IMR-90 (cell line): Measurements from ENCODE around the gene SPTY2D1. TPM values are rescaled to one million over a fixed set of nuclear protein-coding genes. Genes with fewer than 3 reads are reported as not detected.
A peak's percentile ranks its signal among the peaks of the same experiment; 100 is the strongest.

Source experiments
- ATAC-seq: fragments of 200-7000 bp; cut with Tn5 transposase; 2 replicates; pipeline ENCODE4 v1.9.1; 2020; ENCODE audit warnings: low read depth, mild to moderate bottlenecking, moderate library complexity
- BruUV-seq: library from RNA; stranded (reverse); fragments of 400-500 nt; replicated peaks from 2 replicates; lab custom pipeline; 2021; lab: Mats Ljungman, UMichigan
- CTCF ChIA-PET: fragments of 300-600 bp; formaldehyde crosslinking; extraction: SDS; loops from one replicate; lab custom pipeline; 2021; ENCODE audit warnings: antibody characterized with exemption; lab: Yijun Ruan, JAX
- POLR2A ChIA-PET: fragments of 300-600 bp; sonication (Branson Sonifier 250); formaldehyde crosslinking; loops from one replicate; lab custom pipeline; 2022; ENCODE audit warnings: antibody characterized with exemption; ENCODE audit not compliant: unreplicated experiment; lab: Charles Lee
- DNase-seq: peaks from one replicate; pipeline ENCODE4 v3.0.0; 2013
- H2AFZ ChIP-seq: replicated peaks from 2 replicates; pipeline ENCODE3; 2013; ENCODE audit warnings: low read length, mild to moderate bottlenecking; ENCODE audit not compliant: poor library complexity
- H2AK5ac ChIP-seq: 2 replicates; pipeline ENCODE4 v1.6.1; 2013; ENCODE audit warnings: low read depth, low read length, inconsistent platforms
- H2AK9ac ChIP-seq: replicated peaks from 2 replicates; pipeline ENCODE3; 2013; ENCODE audit warnings: mild to moderate bottlenecking, low read depth, low read length, moderate library complexity; ENCODE audit not compliant: poor library complexity
- H2BK120ac ChIP-seq: 2 replicates; pipeline ENCODE4 v1.6.1; 2013; ENCODE audit warnings: low read depth, low read length, inconsistent platforms
- H2BK15ac ChIP-seq: 3 replicates; pipeline ENCODE4 v1.6.1; 2013; ENCODE audit warnings: low read depth, low read length, inconsistent platforms
- H2BK20ac ChIP-seq: 2 replicates; pipeline ENCODE4 v1.6.1; 2013; ENCODE audit warnings: low read depth, mild to moderate bottlenecking, inconsistent platforms, low read length, moderate library complexity
- H2BK5ac ChIP-seq: 2 replicates; pipeline ENCODE4 v1.6.1; 2013; ENCODE audit warnings: mild to moderate bottlenecking, low read depth, low read length, inconsistent platforms; ENCODE audit not compliant: poor library complexity, severe bottlenecking
- H3K14ac ChIP-seq: replicated peaks from 2 replicates; pipeline ENCODE4 v1.6.1; 2013; ENCODE audit warnings: low read depth, low read length, inconsistent platforms
- H3K18ac ChIP-seq: 2 replicates; pipeline ENCODE4 v1.6.1; 2013; ENCODE audit warnings: low read depth, low read length, control low read depth
- H3K23ac ChIP-seq: 2 replicates; pipeline ENCODE4 v1.6.1; 2013; ENCODE audit warnings: low read depth, low read length, inconsistent platforms
- H3K27ac ChIP-seq: 2 replicates; pipeline ENCODE4 v1.5.1; 2013; ENCODE audit warnings: mild to moderate bottlenecking, control low read depth, low read length; ENCODE audit not compliant: insufficient read depth
- H3K27me3 ChIP-seq: 2 replicates; pipeline ENCODE4 v1.6.1; 2013; ENCODE audit warnings: low read length; ENCODE audit not compliant: control insufficient read depth, insufficient read depth
- H3K36me3 ChIP-seq: 2 replicates; pipeline ENCODE4 v1.6.1; 2013; ENCODE audit warnings: low read length, mixed read lengths; ENCODE audit not compliant: control insufficient read depth, insufficient read depth
- H3K4ac ChIP-seq: 2 replicates; pipeline ENCODE4 v1.6.1; 2013; ENCODE audit warnings: low read depth, low read length, inconsistent platforms
- H3K4me1 ChIP-seq: 2 replicates; pipeline ENCODE4 v1.6.1; 2013; ENCODE audit warnings: low read length, mixed read lengths; ENCODE audit not compliant: control insufficient read depth, insufficient read depth
- H3K4me2 ChIP-seq: 2 replicates; pipeline ENCODE4 v1.6.1; 2013; ENCODE audit warnings: low read depth, mild to moderate bottlenecking, control low read depth, low read length, moderate library complexity
- H3K4me3 ChIP-seq: 2 replicates; pipeline ENCODE4 v1.5.1; 2013; ENCODE audit warnings: low read depth, mild to moderate bottlenecking, control low read depth, low read length, moderate library complexity; ENCODE audit not compliant: insufficient read depth
- H3K56ac ChIP-seq: 2 replicates; pipeline ENCODE4 v1.6.1; 2013; ENCODE audit warnings: low read length, inconsistent platforms; ENCODE audit not compliant: insufficient read depth; ENCODE audit errors: extremely low read depth
- H3K79me1 ChIP-seq, 2 experiments: 2 replicates each; pipeline ENCODE4 v1.6.1; 2013; ENCODE audit warnings: low read length in 2 of 2, inconsistent platforms in 1 of 2, low read depth in 1 of 2
- H3K9ac ChIP-seq: 2 replicates; pipeline ENCODE4 v1.6.1; 2013; ENCODE audit warnings: low read depth, low read length, control low read depth
- H3K9me1 ChIP-seq: 2 replicates; pipeline ENCODE4 v1.6.1; 2013; ENCODE audit warnings: low read length, inconsistent platforms; ENCODE audit not compliant: insufficient read depth
- H3K9me3 ChIP-seq: 2 replicates; pipeline ENCODE4 v1.6.1; 2013; ENCODE audit warnings: low read length; ENCODE audit not compliant: control insufficient read depth, insufficient read depth
- H4K20me1 ChIP-seq: 2 replicates; pipeline ENCODE4 v1.6.1; 2013; ENCODE audit warnings: low read length, inconsistent platforms; ENCODE audit not compliant: insufficient read depth
- H4K5ac ChIP-seq: 2 replicates; pipeline ENCODE4 v1.6.1; 2013; ENCODE audit warnings: mild to moderate bottlenecking, low read depth, low read length, control low read depth
- H4K8ac ChIP-seq, 2 experiments: 2 replicates each; pipeline ENCODE4 v1.6.1; 2013; ENCODE audit warnings: low read depth in 2 of 2, low read length in 2 of 2, control low read depth in 1 of 2, inconsistent platforms in 1 of 2
- H4K91ac ChIP-seq: 2 replicates; pipeline ENCODE4 v1.6.1; 2013; ENCODE audit warnings: low read depth, low read length, inconsistent platforms; ENCODE audit not compliant: insufficient read depth
- CEBPB ChIP-seq: IDR thresholded peaks from 2 replicates; pipeline ENCODE4 v1.6.1; 2012; ENCODE audit warnings: low read depth, low read length, improper control_type of control experiment
- ELK1 ChIP-seq: fragments of 150-350 bp; IDR thresholded peaks from 2 replicates; pipeline ENCODE4 v1.6.1; 2016; ENCODE audit warnings: low read depth, mild to moderate bottlenecking, low read length, moderate library complexity, borderline replicate concordance
- MAFK ChIP-seq: IDR thresholded peaks from 2 replicates; pipeline ENCODE4 v1.6.1; 2012; ENCODE audit warnings: low read depth, low read length, improper control_type of control experiment
- MAZ ChIP-seq: IDR thresholded peaks from 2 replicates; pipeline ENCODE4 v1.6.1; 2012; ENCODE audit warnings: low read depth, mild to moderate bottlenecking, low read length, improper control_type of control experiment, moderate library complexity, borderline replicate concordance
- POLR2A ChIP-seq: IDR thresholded peaks from 2 replicates; pipeline ENCODE4 v1.6.1; 2012; ENCODE audit warnings: mild to moderate bottlenecking, low read depth, low read length
- SMC3 ChIP-seq: fragments of 150-350 bp; IDR thresholded peaks from 2 replicates; pipeline ENCODE4 v1.6.1; 2016; ENCODE audit warnings: low read depth, mild to moderate bottlenecking, antibody characterized with exemption, low read length, moderate library complexity
- USF2 ChIP-seq: fragments of 150-350 bp; IDR thresholded peaks from 2 replicates; pipeline ENCODE4 v1.6.1; 2017; ENCODE audit warnings: mild to moderate bottlenecking, antibody characterized with exemption, low read length, low read depth
- WGBS, 2 experiments: methylation state at CpG; one replicate each; pipeline versions ENCODE4 v1.1.5 to v1.1.7; 2013; ENCODE audit warnings: missing lambda C conversion rate in 2 of 2; ENCODE audit not compliant: insufficient read length in 1 of 2; ENCODE audit errors: extremely low coverage in 2 of 2; 5-methylcytosine and 5-hydroxymethylcytosine counted together
- dilution Hi-C: fragments of 300-500 bp; cut with HindIII; formaldehyde crosslinking; loops from one replicate; pipeline ENCODE4 v1.14.3; 2018; ENCODE audit warnings: low sequenced_read_pairs; ENCODE audit not compliant: unreplicated experiment
- in situ Hi-C: fragments of 300-500 bp; cut with MboI; formaldehyde crosslinking; loops from 3 replicates; pipeline ENCODE4 v1.14.3; 2019; ENCODE audit warnings: low sequenced_read_pairs, inconsistent platforms, mixed read lengths
- intact Hi-C: fragments of 100-400 bp; cut with micrococcal nuclease; formaldehyde crosslinking; loops from 2 replicates; pipeline ENCODE4 v1.10.0; 2022
- polyA plus RNA-seq, 3 experiments: library from polyadenylated mRNA; depleted of rRNA; stranded (reverse); fragments of >200 nt; gene quantifications; 2 replicates each; pipeline ENCODE4 v1.2.3, GENCODE V29; 2012; ENCODE audit warnings: low replicate concordance in 1 of 3
- total RNA-seq: library from RNA; depleted of rRNA; stranded (reverse); fragments of >200 nt; gene quantifications from 2 replicates; pipeline ENCODE4 v1.2.3, GENCODE V29; 2012

Gene SPTY2D1
- total and polyA plus RNA-seq, 2 of the 4 experiments (the other 2 are of a cell fraction) = 10.3 to 36.6 TPM

GRCh38 chr11:18588297-18589252, 45.6 kb downstream of the SPTY2D1 start, which contains the start of gene UEVLD:
TSS of gene UEVLD (minus strand) at chr11:18588734. CDS start at chr11:18588654, 80 bp downstream.
- peaks cover 6% of the 10 kb centered on the region for H3K9me1 ChIP-seq
- H3K9ac ChIP-seq = peak within 1 kb of the TSS; percentile 97
- POLR2A ChIA-PET = no interaction called here
- no peaks in the 10 kb centered on the region for H3K27me3 ChIP-seq
- H2AFZ ChIP-seq = peak within 1 kb of the TSS; percentile 99
- H3K27ac ChIP-seq = peak within 1 kb of the TSS; percentile 85
- peak within 1 kb of the TSS; percentile 99 for H3K4me2 ChIP-seq
- H3K4me1 ChIP-seq = peaks cover 5% of the 10 kb centered on the region; the same call in 1 of the 2 replicates
- no TSS peak for BruUV-seq
- H3K23ac ChIP-seq = peak within 1 kb of the TSS; percentile 98
- H2AK9ac ChIP-seq = peak within 1 kb of the TSS; percentile 90
- H4K5ac ChIP-seq = peak within 1 kb of the TSS; percentile 83
- 0% methylated on average over 27 of the region's 50 CpGs; no CpG with 5 or more reads in 1 of the 2 experiments for WGBS, 2 experiments
- ATAC-seq (peak; percentile 96), DNase-seq (peak; percentile 89)
- H3K56ac ChIP-seq = peak within 1 kb of the TSS; percentile 95
- CTCF ChIA-PET = no interaction called here
- no peaks in the 10 kb centered on the region for H3K9me3 ChIP-seq
- peak within 1 kb of the TSS; percentile 97 for H3K4ac ChIP-seq
- H3K36me3 ChIP-seq = no peaks in the 10 kb centered on the region
- H3K79me1 ChIP-seq = peaks cover 31 to 57% of the 10 kb centered on the region in 2 experiments
- peak within 1 kb of the TSS; percentile 38; the same call in 1 of the 2 replicates for H2BK20ac ChIP-seq
- peak within 1 kb of the TSS; percentile 74; the same call in 1 of the 3 replicates for H2BK15ac ChIP-seq
- peak within 1 kb of the TSS; percentile 88 for H2BK120ac ChIP-seq
- dilution Hi-C loops = no loop called here
- in situ Hi-C loops = no loop called here
- peak within 1 kb of the TSS; percentile 42; the same call in 1 of the 2 replicates for H2AK5ac ChIP-seq
- peak within 1 kb of the TSS; percentile 86 for H2BK5ac ChIP-seq
- intact Hi-C loops = loop anchor here (1.0 to 2.0 kb wide), 2 partner anchors 46 to 144 kb away; partner anchors contain the start of gene SPTY2D1
- peak within 1 kb of the TSS; percentile 92 for H4K91ac ChIP-seq
- no peaks in the 10 kb centered on the region for H4K20me1 ChIP-seq
- peak within 1 kb of the TSS; percentile 84 to 94 for H4K8ac ChIP-seq
- H3K14ac ChIP-seq = peak within 1 kb of the TSS; percentile 99
- H3K4me3 ChIP-seq = peak within 1 kb of the TSS; percentile 82
- no peak for TF ChIP-seq CEBPB
- no peak; the same call in 1 of the 2 replicates for TF ChIP-seq SMC3
- peak; percentile 82; the same call in 1 of the 2 replicates for TF ChIP-seq MAZ
- no peak for TF ChIP-seq ELK1
- TF ChIP-seq MAFK = no peak
- no peak for TF ChIP-seq USF2
- TF ChIP-seq POLR2A = peak; percentile 71
- H3K18ac ChIP-seq = peak within 1 kb of the TSS; percentile 89
